Hematopoietic multipotent progenitor cell treated with erythropoietin and hydrocortisone succinate and interleukin-3 and kit ligand, for 15 days (in vitro differentiated cells): ENCODE data around the gene GPRIN2.
"Not testable (repeated sequence)": the region's sequence is repeated elsewhere in the genome, so short reads cannot be mapped to it uniquely, and the experiment has no call there.

ENCODE experiments used
- DNase-seq: peaks from one replicate; pipeline ENCODE4 v3.0.0-alpha.2; 2015; ENCODE audit warnings: low spot score

GPRIN2 gene

DNA sequence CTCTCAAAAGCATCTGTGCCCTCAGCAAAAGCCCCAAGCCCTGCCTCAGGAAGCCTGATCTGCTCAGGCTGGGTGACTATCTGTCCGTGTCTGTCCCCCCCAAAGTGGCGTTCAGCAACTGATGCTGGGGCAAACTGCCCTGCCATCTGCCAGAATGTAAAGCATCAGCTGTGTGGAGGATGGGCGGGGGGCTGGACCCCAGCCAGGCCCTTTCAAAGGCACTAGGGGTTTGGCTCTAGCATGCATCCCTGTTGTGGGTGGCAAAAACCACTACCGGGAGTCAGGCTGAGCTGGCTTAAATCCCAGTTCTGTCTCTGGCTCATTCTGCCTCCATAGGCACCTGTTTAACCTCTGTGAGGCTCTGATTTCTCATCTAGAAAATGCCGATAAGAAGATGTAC lies 35.5 kb downstream of the GPRIN2 start:
- no peak for DNase-seq

- DNase-seq: no peak
These were observed 36.1 kb downstream of the GPRIN2 start for GRCh38 chr10:46520381-46520780.

GRCh38 chr10:46518028-46518725 lies 38.3 kb downstream of the GPRIN2 start:
- DNase-seq: no peak

DNA sequence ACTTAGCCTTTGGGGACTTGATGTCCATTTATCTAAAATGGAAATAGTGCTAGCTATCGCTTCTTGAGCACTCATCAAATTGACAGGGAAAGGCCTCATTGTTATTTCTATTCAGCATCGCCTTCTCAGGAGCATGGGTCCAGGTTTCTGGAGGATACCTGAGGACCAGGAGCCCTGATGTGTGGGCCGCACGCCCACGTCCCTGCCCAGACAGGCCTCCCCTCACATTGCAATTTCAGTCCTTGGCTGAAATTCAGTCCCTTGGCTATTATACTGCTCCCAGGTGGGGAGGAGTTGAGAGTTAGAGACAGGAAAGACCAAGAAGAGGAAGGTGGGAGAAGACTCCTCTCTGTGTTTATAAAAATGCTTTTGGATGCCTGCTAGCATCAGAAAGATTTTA lies 38.9 kb downstream of the GPRIN2 start:
- no peak for DNase-seq

DNA sequence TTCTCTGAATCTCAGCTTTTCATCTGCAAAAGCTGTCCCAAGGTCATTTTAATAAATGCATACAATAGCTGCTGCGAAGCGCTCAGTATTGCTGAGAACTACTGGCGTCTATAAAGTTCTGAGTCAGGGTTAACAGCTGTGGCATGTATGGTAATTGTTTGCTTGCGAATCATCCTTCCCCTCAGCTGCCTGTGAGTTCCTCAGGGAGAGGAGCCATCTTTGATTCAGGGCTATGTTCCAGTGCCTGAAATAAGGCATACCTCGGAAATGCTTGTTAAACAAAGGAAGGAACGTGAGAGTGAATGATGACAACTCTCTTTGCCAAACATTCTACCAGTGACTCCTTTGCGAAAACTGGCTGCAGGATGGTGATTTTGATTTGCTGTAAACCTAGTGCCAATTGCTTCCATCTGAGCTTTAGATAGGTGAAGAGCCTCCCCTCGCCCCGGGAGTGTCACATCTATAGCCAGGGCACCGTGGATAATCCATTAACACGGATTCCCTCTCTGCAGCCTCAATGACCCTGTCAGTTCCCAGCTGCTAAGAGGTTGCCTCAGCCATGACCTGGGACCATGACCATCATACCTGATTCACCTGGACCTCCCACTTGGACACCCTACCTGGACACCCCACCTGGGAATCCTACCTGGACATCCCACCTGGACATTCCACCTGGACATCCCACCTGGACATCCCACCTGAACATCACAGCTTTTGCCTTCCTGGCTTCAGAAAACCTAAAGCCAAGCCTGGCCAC lies 39.6 kb downstream of the GPRIN2 start:
- no peak for DNase-seq

DNA sequence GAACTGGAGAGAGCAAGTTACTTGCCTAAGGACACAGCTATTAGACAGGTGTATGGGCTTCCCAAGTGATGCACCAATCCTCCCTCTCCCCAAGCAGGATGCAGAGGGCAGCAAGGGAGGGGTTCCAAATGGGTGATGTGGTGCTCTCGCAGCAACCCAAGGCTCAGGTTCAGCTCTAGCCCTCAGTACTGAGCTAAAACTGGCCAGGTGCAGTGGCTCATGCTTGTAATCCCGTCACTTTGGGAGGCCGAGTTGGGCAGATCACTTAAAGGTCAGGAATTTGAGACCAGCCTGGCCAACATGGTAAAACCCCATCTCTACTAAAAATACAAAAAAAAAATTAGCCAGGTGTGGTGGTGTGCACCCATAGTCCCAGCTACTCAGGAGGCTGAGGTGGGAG lies 40.7 kb downstream of the GPRIN2 start:
- no peak for DNase-seq

DNA sequence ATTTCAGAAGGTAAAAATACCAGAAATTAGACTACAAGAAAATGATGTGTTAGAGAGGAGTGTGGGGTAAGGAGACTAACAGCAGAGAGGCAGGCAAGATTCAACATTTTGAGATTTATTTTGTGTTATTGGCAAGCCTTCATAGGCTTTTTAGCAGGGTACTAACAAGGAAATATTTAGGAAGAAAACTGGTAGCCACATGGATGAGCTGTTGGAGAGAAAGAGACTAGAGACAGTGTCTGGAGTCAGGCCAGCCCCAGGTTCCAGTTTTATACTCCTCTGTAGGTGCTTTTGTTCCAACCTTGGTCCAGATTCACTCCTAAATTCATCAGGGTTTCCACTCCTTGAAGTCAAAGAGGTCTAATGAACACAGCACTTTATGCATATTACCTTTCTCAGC lies 41.1 kb downstream of the GPRIN2 start:
- no peak for DNase-seq

GRCh38 chr10:46514899-46515298 lies 41.6 kb downstream of the GPRIN2 start:
- DNase-seq: no peak

DNA sequence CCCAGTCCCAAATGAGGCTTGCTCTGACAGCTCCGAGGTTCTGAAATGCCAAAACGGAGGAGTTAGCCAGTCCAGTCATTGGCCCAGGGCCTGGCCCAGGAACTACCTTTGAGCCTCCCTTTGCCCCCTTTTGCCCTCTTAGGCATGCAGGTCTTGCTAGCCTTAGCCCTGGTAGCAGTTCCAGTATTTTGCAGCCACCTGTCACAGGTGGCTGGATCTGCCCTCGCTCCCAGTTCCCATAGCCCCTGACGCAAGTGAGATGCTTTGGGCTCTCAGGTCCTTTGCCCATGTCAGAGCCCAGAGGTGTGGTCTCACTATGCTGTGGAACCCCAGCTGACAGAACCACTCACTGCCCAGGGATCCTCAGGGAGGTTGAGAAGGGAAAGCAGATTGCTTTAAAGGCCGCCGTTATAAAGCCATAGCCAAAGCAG lies 42.0 kb downstream of the GPRIN2 start:
- no peak for DNase-seq

DNA sequence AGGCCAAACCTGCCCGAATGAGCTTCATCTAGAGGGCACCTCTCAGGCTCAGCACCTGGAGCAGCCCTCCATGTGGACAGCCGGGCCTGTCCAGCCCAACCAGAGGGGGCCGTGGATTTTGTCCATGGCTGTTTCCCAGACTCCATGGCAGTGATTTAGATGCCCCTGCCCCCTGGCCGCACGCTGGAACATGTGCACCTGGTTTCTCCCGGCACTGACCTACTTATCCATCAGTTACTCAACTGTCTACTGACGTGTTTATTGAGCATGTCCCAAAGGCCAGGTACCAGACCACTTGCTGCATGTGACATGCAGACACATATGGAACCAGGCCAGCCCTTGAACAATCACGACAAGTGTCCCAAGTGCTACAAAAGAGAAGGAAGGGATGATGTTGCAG lies 43.1 kb downstream of the GPRIN2 start:
- DNase-seq: not testable (repeated sequence)

- DNase-seq: not testable (repeated sequence)
These were observed 43.7 kb downstream of the GPRIN2 start for GRCh38 chr10:46512725-46513124.

DNA sequence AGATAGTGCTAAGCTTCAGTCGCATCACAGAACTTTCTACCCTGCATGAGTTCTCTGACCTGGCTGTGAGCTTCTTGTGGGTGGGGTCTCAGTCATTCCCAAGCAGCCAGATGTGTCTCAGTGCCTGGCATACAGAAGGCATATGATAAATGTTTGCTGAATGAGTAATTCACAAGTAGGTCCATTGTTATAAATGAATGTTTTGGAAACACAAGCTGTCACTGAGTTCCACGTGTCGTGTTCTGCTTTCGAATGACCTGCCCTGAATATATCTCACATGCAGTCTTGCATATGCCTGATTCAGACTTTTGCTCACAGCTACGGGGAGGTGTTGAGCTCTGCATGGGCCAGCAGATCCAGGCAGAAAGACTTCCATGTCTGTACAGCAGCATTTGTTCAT lies 44.5 kb downstream of the GPRIN2 start:
- DNase-seq: not testable (repeated sequence)
